Stomach (tissue), 9 donors: ENCODE results near the gene GRAMD4. TPM values are rescaled to one million over a fixed set of nuclear protein-coding genes. Genes with fewer than 3 reads are reported as not detected.
"Not testable (repeated sequence)": the region's sequence is repeated elsewhere in the genome, so short reads cannot be mapped to it uniquely, and the experiment has no call there.

Source experiments
- DNase-seq, 2 donors: peaks; one replicate each; pipeline versions ENCODE4 v3.0.0 to v3.0.0-alpha.2; 2013 to 2019
- H3K27ac ChIP-seq, 5 donors: fragments of 200-600 bp in 4 of 5; sonication (generic) in 4 of 5; one replicate each; pipeline ENCODE4 v1.5.1; 2013 to 2019; ENCODE audit warnings: mild to moderate bottlenecking in 1 of 5, moderate library complexity in 1 of 5
- H3K27me3 ChIP-seq, 3 donors: fragments of 200-600 bp; sonication (generic); one replicate each; pipeline ENCODE4 v1.5.1; 2017 to 2019; ENCODE audit warnings: mixed run types in 1 of 3
- H3K36me3 ChIP-seq, 4 donors: fragments of 200-600 bp; sonication (generic); 1 replicate in 3 of 4; 2 replicates in 1 of 4; pipeline ENCODE4 v1.5.1; 2016 to 2019
- H3K4me1 ChIP-seq, 4 donors: fragments of 200-600 bp; sonication (generic); one replicate each; pipeline ENCODE4 v1.5.1; 2016 to 2019
- H3K4me3 ChIP-seq, 4 donors: fragments of 200-600 bp; sonication (generic) in 3 of 4; one replicate each; pipeline ENCODE4 v1.5.1; 2016 to 2019; ENCODE audit warnings: mild to moderate bottlenecking in 1 of 4
- H3K9me3 ChIP-seq, 4 donors: fragments of 200-600 bp; sonication (generic); one replicate each; pipeline ENCODE4 v1.5.1; 2016 to 2019
- CTCF ChIP-seq, 7 experiments: fragments of 450-650 bp in 4 of 7; fragments of 200-600 bp in 3 of 7; sonication (generic) in 3 of 7; IDR thresholded peaks; one replicate each; pipeline ENCODE4 v1.5.1; 2016 to 2019; ENCODE audit warnings: antibody characterized with exemption in 7 of 7, control low read depth in 2 of 7, mild to moderate bottlenecking in 1 of 7
- EP300 ChIP-seq: sonication (generic); formaldehyde crosslinking; IDR thresholded peaks from one replicate; pipeline ENCODE4 v1.6.1; 2017; ENCODE audit warnings: antibody characterized with exemption
- POLR2A ChIP-seq, 4 donors: fragments of 450-650 bp; IDR thresholded peaks; one replicate each; pipeline ENCODE4 v1.6.1; 2016; ENCODE audit warnings: antibody characterized with exemption in 4 of 4, control low read depth in 2 of 4, mild to moderate bottlenecking in 1 of 4, moderate library complexity in 1 of 4
- POLR2AphosphoS5 ChIP-seq, 3 donors: sonication (generic); formaldehyde crosslinking; IDR thresholded peaks; one replicate each; pipeline ENCODE4 v1.6.1; 2016; ENCODE audit warnings: antibody characterized with exemption in 3 of 3
- WGBS, 5 donors: extraction: QIAGEN DNeasy Blood & Tissue Kit in 3 of 5; methylation state at CpG; one replicate each; pipeline versions ENCODE4 v1.1.5 to v1.1.7; 2013 to 2018; 5-methylcytosine and 5-hydroxymethylcytosine counted together
- intact Hi-C: fragments of 100-400 bp; cut with DNase I; formaldehyde crosslinking; loops from one replicate; pipeline ENCODE4 v1.15.1; 2023; ENCODE audit warnings: low total_unique reads
- polyA plus RNA-seq, 3 donors: library from polyadenylated mRNA; stranded (reverse); fragments of 200-250 nt; gene quantifications; one replicate each; pipeline ENCODE4 v1.2.3, GENCODE V29; 2013
- total RNA-seq, 5 donors: library from RNA; depleted of rRNA; stranded (reverse); fragments of >200 nt; gene quantifications; one replicate each; pipeline versions ENCODE4 v1.1.0 to v1.2.3, GENCODE V29; 2014 to 2016
- donor health status: healthy with polysubstance abuse.
- donor health status: Bipolar disorder and iron deficiency.
- donor health status: healthy.

GRAMD4 gene
- total and polyA plus RNA-seq, 8 donors: 7.4 to 452 (median 21.0) TPM

- Histone ChIP-seq H3K4me1 (peaks cover 0 to 37% (median 23%) of the 10 kb centered on the region in 4 donors), H3K27me3 (no peaks in the 10 kb centered on the region), H3K27ac (peak overlapping the region in 1 of 5 donors; percentile 5), H3K36me3 (peaks cover 5 to 36% (median 30%) of the 10 kb centered on the region in 4 donors), H3K4me3 (no peak overlapping the region), H3K9me3 (no peaks in the 10 kb centered on the region)
- TF ChIP-seq POLR2AphosphoS5 (IDR thresholded peaks at IDR 0.05) (no peak), EP300 (no peak), POLR2A (IDR thresholded peaks at IDR 0.05) (no peak), CTCF (IDR thresholded peaks at IDR 0.05) (no peak)
- WGBS, 5 donors: 82 to 90% (median 85%) methylated on average over 4 to 10 of the region's 10 CpGs
- intact Hi-C loops: no loop called here
- DNase-seq: no peak
These were observed 13.2 kb downstream of the GRAMD4 start for GRCh38 chr22:46633334-46633890.

- H3K27ac ChIP-seq: peak overlapping the region in 1 of 5 donors; percentile 5
- H3K27me3 ChIP-seq: no peaks in the 10 kb centered on the region
- TF ChIP-seq POLR2AphosphoS5 (IDR thresholded peaks at IDR 0.05): no peak
- DNase-seq: no peak
- peaks cover 5 to 33% (median 27%) of the 10 kb centered on the region in 4 donors for H3K36me3 ChIP-seq
- WGBS, 5 donors: 78 to 89% (median 80%) methylated on average over 11 of the region's 11 CpGs
- peaks cover 1 to 44% (median 28%) of the 10 kb centered on the region in 4 donors for H3K4me1 ChIP-seq
- intact Hi-C loops: no loop called here
- H3K9me3 ChIP-seq: no peaks in the 10 kb centered on the region
- no peak overlapping the region for H3K4me3 ChIP-seq
These were observed 14.0 kb downstream of the GRAMD4 start for GRCh38 chr22:46634011-46634699.

- 39 to 55% (median 47%) methylated on average over 12 to 29 of the region's 30 CpGs for WGBS, 5 donors
- Histone ChIP-seq H3K4me1 (peaks cover 4 to 52% (median 37%) of the 10 kb centered on the region in 4 donors), H3K36me3 (peaks cover 5 to 32% (median 22%) of the 10 kb centered on the region in 4 donors)
- H3K27ac ChIP-seq, H3K27me3 ChIP-seq, intact Hi-C loops, H3K4me3 ChIP-seq, H3K9me3 ChIP-seq, DNase-seq: not testable (repeated sequence)
These were observed 14.9 kb downstream of the GRAMD4 start for GRCh38 chr22:46634973-46635685.

GRCh38 chr22:46635756-46636155 lies 15.6 kb downstream of the GRAMD4 start:
- peaks cover 5 to 30% (median 18%) of the 10 kb centered on the region in 4 donors for H3K36me3 ChIP-seq
- 71 to 84% (median 78%) methylated on average over 10 to 11 of the region's 11 CpGs for WGBS, 5 donors
- TF ChIP-seq CTCF (IDR thresholded peaks at IDR 0.05) (no peak), POLR2AphosphoS5 (IDR thresholded peaks at IDR 0.05) (no peak), POLR2A (IDR thresholded peaks at IDR 0.05) (no peak), EP300 (no peak)
- intact Hi-C loops: no loop called here
- DNase-seq: no peak
- H3K27ac ChIP-seq: no peak overlapping the region
- H3K9me3 ChIP-seq: no peaks in the 10 kb centered on the region
- no peak overlapping the region for H3K4me3 ChIP-seq
- H3K4me1 ChIP-seq: peaks cover 4 to 58% (median 40%) of the 10 kb centered on the region in 4 donors
- no peaks in the 10 kb centered on the region for H3K27me3 ChIP-seq

- TF ChIP-seq POLR2A (IDR thresholded peaks at IDR 0.05) (no peak), POLR2AphosphoS5 (IDR thresholded peaks at IDR 0.05) (no peak), CTCF (IDR thresholded peaks at IDR 0.05) (no peak), EP300 (no peak)
- H3K4me1 ChIP-seq: peaks cover 6 to 64% (median 42%) of the 10 kb centered on the region in 4 donors
- H3K27ac ChIP-seq: no peak overlapping the region
- DNase-seq: no peak
- no peaks in the 10 kb centered on the region for H3K9me3 ChIP-seq
- no peak overlapping the region for H3K4me3 ChIP-seq
- H3K36me3 ChIP-seq: peaks cover 0 to 25% (median 13%) of the 10 kb centered on the region in 4 donors
- H3K27me3 ChIP-seq: no peaks in the 10 kb centered on the region
- intact Hi-C loops: no loop called here
- WGBS, 5 donors: 85 to 92% (median 87%) methylated on average over 18 to 29 of the region's 29 CpGs
These were observed 16.2 kb downstream of the GRAMD4 start for GRCh38 chr22:46636221-46637002.
